Immature natural killer cell (primary cell): ENCODE data around the gene PREX1. TPM values are rescaled to one million over a fixed set of nuclear protein-coding genes. Genes with fewer than 3 reads are reported as not detected.
A peak's percentile ranks its signal among the peaks of the same experiment; 100 is the strongest.

Experiments used
- DNase-seq, 3 donors: peaks; one replicate each; pipeline ENCODE4 v3.0.0; 2022; ENCODE audit warnings: mixed read lengths in 1 of 3
- H3K27ac Mint-ChIP-seq, 6 donors: one replicate each; pipeline ENCODE4 v1.8.0; 2020; ENCODE audit warnings: mixed read lengths in 6 of 6, mild to moderate bottlenecking in 5 of 6, inconsistent platforms in 4 of 6, moderate library complexity in 3 of 6
- H3K27me3 Mint-ChIP-seq, 3 donors: one replicate each; pipeline ENCODE4 v1.8.0; 2020 to 2021; ENCODE audit warnings: low read depth in 3 of 3, mild to moderate bottlenecking in 3 of 3, mixed read lengths in 3 of 3, moderate library complexity in 3 of 3, inconsistent platforms in 1 of 3
- H3K36me3 Mint-ChIP-seq, 3 donors: one replicate each; pipeline ENCODE4 v1.8.0; 2020; ENCODE audit warnings: mixed read lengths in 3 of 3, inconsistent platforms in 2 of 3, mild to moderate bottlenecking in 2 of 3
- H3K4me1 Mint-ChIP-seq, 2 donors: one replicate each; pipeline ENCODE4 v1.8.0; 2020; ENCODE audit warnings: inconsistent platforms in 2 of 2, mild to moderate bottlenecking in 2 of 2, mixed read lengths in 2 of 2, moderate library complexity in 1 of 2
- H3K4me3 Mint-ChIP-seq, 5 donors: one replicate each; pipeline ENCODE4 v1.8.0; 2020; ENCODE audit warnings: mild to moderate bottlenecking in 5 of 5, mixed read lengths in 5 of 5, inconsistent platforms in 3 of 5, moderate library complexity in 3 of 5
- H3K9me3 Mint-ChIP-seq, 6 donors: one replicate each; pipeline ENCODE4 v1.8.0; 2020; ENCODE audit warnings: mild to moderate bottlenecking in 6 of 6, mixed read lengths in 6 of 6, inconsistent platforms in 4 of 6, moderate library complexity in 3 of 6
- polyA plus RNA-seq, 3 donors: library from polyadenylated mRNA; unstranded; fragments of 300-500 nt; fragmentation: Illumina TruSeq; gene quantifications; one replicate each; pipeline ENCODE4 v1.2.3, GENCODE V29; 2021

PREX1 gene
- polyA plus RNA-seq, 3 donors from 2014 or later, result 30.5 to 94.3 (median 54.9) TPM

- Mint-ChIP-seq H3K27me3 (peaks cover 2 to 29% (median 4%) of the 10 kb centered on the region in 3 donors), H3K4me3 (peak overlapping the region in 2 of 5 donors; percentile 10 to 75), H3K4me1 (peaks cover 99 to 100% of the 10 kb centered on the region in 2 donors), H3K27ac (peak overlapping the region; percentile 78 to 93 (median 85)), H3K36me3 (peaks cover 25 to 56% (median 36%) of the 10 kb centered on the region in 3 donors), H3K9me3 (no peaks in the 10 kb centered on the region)
- no peak for DNase-seq
Measured at GRCh38 chr20:48727226-48727625, 100.6 kb downstream of the PREX1 start.

- no peak for DNase-seq
- peak overlapping the region; percentile 49 to 94 (median 72) for H3K27ac Mint-ChIP-seq
- peaks cover 30 to 49% (median 32%) of the 10 kb centered on the region in 3 donors for H3K36me3 Mint-ChIP-seq
- H3K4me3 Mint-ChIP-seq, result peak overlapping the region; percentile 4 to 42 (median 25)
- H3K9me3 Mint-ChIP-seq, result no peaks in the 10 kb centered on the region
- peaks cover 3 to 35% (median 9%) of the 10 kb centered on the region in 3 donors for H3K27me3 Mint-ChIP-seq
- H3K4me1 Mint-ChIP-seq, result peaks cover 100% of the 10 kb centered on the region in 2 donors
Measured at GRCh38 chr20:48725555-48725991, 102.2 kb downstream of the PREX1 start.

DNA sequence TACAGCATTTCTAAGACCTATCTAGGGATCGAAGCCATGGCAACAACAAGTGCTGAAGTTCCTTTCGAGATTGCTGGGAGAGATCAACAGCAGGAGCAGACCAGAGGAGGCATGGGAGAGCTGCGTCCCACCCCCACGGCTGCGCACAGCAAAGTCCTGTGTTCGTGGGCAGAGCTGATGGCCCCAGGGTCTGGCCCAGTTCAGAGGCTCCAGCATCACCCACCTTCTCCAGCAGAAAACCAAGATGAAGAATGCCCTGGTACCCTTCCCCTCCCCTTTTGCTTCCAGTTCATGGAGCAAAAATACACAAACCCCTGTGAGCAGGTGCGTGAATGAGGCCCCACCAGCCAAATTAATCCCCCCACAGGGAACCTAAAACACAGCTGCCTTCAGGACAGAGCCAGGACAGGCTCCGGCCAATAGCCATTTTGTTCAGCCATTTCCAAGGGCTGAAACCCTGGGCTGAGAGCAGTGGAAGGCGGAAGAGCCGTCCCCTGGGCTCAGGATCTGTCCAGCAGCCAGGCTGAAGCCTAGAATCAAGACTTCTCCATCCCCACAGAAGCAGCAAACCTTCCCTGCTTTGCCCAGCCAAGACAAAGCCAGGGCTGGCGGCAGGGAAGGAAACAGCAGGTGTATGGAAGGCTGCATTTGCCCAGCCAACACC, 102.8 kb downstream of the PREX1 start:
- peak overlapping the region in 3 of 5 donors; percentile 3 to 65 (median 28) for H3K4me3 Mint-ChIP-seq
- peaks cover 24 to 48% (median 33%) of the 10 kb centered on the region in 3 donors for H3K36me3 Mint-ChIP-seq
- H3K27ac Mint-ChIP-seq, result peak overlapping the region; percentile 79 to 96 (median 92)
- no peak for DNase-seq
- H3K27me3 Mint-ChIP-seq, result peaks cover 6 to 36% (median 10%) of the 10 kb centered on the region in 3 donors
- no peaks in the 10 kb centered on the region for H3K9me3 Mint-ChIP-seq
- peaks cover 100% of the 10 kb centered on the region in 2 donors for H3K4me1 Mint-ChIP-seq

DNA sequence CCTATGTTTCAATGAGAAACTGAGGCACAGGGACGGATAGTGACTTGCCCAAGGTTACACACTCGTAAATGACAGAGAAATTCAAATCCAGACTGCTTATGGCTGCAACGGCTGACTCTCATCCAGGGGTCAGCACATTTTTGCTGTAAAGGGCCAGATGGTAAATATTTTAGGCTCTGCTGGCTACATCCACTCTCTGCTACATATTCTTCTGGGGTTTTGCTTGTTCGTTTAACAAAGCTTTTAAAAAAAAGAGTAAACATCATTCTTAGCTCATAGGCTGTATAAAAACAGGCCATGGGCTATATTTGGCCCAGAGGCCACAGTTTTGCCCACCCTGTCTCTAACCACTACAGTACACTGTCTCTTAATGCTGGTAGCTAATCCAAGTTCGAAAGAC, 103.4 kb downstream of the PREX1 start:
- Mint-ChIP-seq H3K9me3 (no peaks in the 10 kb centered on the region), H3K27me3 (peaks cover 8 to 40% (median 16%) of the 10 kb centered on the region in 3 donors), H3K27ac (peak overlapping the region; percentile 79 to 96 (median 92)), H3K36me3 (peaks cover 21 to 45% (median 31%) of the 10 kb centered on the region in 3 donors), H3K4me3 (peak overlapping the region in 4 of 5 donors; percentile 16 to 93 (median 79)), H3K4me1 (peaks cover 100% of the 10 kb centered on the region in 2 donors)
- no peak for DNase-seq

GRCh38 chr20:48723308-48724264, 104.2 kb downstream of the PREX1 start:
- peaks cover 19 to 45% (median 29%) of the 10 kb centered on the region in 3 donors for H3K36me3 Mint-ChIP-seq

DNA sequence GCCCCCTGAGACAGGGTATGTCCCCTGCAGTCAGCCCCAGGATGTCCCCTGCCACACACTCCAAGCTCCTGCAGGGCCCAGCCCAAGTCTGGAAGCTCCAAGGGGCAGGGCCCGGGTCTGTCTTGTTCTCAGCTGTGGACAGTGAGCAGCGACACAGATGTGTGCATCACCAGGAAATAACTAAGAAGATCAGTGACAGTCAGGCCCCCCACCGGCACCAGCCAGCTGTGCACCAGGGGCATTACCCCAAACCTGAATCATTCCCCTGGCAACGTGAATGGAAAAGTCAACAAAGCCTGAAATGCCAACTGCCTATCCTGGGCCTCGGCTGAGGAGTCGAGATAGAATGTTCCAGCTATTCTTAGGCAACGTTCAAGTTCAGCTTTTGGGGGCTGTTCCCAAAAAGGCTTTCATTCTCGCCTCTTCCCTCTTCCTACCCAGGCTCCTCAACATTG, 105.0 kb downstream of the PREX1 start:
- Mint-ChIP-seq H3K27ac (peak overlapping the region; percentile 85 to 96 (median 92)), H3K36me3 (peaks cover 19 to 40% (median 29%) of the 10 kb centered on the region in 3 donors), H3K4me1 (peaks cover 100% of the 10 kb centered on the region in 2 donors), H3K27me3 (peaks cover 16 to 42% (median 24%) of the 10 kb centered on the region in 3 donors), H3K9me3 (no peaks in the 10 kb centered on the region), H3K4me3 (peak overlapping the region; percentile 73 to 93 (median 85))
- peak; percentile 46 to 55 (median 51) for DNase-seq

More at GRCh38 chr20:48723308-48724264, 104.2 kb downstream of the PREX1 start:
- Mint-ChIP-seq H3K4me3 (peak overlapping the region; percentile 73 to 93 (median 85)), H3K4me1 (peaks cover 100% of the 10 kb centered on the region in 2 donors), H3K27ac (peak overlapping the region; percentile 79 to 96 (median 92)), H3K9me3 (no peaks in the 10 kb centered on the region), H3K27me3 (peaks cover 15 to 43% (median 24%) of the 10 kb centered on the region in 3 donors)
- DNase-seq, result peak; percentile 23 to 49 (median 35)

DNA sequence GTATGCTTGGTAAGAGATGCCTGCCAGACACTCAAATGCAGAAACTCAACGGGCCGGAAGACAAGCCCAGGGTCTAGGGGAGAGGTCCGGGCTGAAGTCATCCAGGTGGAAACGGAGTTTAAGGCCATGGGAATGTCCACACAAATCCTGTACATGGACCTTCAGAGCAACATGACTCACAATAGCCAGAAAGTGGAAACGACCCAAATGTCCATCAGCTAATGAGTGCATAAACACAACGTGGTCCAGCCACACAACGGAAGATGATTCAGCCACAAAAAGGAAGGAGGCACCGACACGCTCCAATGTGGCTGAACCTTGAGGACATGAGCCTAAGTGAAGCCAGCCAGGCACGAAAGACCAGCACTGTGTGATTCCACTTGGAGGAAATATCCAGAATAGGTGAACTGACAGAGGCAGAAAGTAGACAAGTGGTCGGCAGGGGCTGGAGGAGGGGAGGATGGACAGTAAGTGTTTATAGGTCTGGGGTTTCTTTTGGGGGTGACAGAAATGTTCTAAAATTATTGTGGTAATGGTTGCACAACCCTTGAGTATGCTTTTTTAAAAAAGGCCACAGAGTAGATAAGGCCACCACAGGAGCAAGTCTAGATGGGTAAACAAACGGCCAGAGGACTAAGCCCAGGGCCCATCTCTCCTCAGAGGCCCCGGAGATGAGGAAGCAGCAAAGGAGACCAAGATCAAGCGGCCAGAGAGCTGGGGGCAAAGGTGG, 105.6 kb downstream of the PREX1 start:
- peaks cover 16 to 47% (median 24%) of the 10 kb centered on the region in 3 donors for H3K27me3 Mint-ChIP-seq
- peak overlapping the region; percentile 73 to 93 (median 85) for H3K4me3 Mint-ChIP-seq
- no peaks in the 10 kb centered on the region for H3K9me3 Mint-ChIP-seq
- H3K27ac Mint-ChIP-seq, result peak overlapping the region; percentile 85 to 96 (median 92)
- peaks cover 100% of the 10 kb centered on the region in 2 donors for H3K4me1 Mint-ChIP-seq
- H3K36me3 Mint-ChIP-seq, result peaks cover 19 to 35% (median 29%) of the 10 kb centered on the region in 3 donors
- DNase-seq, result peak; percentile 48 to 57 (median 52)

DNA sequence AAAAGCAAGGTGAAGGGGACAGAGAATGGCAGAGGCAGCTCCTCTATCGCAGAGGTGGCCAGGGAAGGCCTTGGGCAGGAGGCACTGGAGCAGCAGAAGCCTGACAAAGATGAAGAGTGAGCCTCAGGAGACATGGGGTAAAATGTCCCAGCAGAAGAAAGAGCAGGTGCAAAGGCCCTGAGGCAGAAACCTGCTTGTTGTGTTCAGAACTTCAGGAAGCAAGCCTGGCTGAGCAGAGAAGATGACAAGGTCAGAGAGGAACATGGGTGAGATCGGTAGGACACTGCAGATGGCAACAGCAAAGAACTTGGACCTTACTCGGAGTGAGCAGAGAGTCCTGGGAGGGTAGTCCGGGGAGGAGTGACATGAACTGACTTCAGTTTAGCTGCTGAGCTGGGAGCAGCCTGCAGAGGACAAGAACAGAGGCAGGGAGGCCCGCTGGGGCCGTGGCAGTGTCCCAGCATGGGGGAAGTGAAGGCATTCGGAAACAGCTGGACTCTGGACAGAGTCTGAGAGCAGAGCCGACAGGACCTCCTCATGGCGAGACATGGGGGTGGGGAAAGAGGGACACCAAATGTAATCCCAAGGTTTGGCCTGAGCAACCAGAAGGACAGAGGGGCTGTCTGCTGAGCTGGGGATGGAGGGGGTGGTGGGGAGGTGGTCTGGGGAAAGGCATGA, 106.3 kb downstream of the PREX1 start:
- Mint-ChIP-seq H3K36me3 (peaks cover 19 to 32% (median 26%) of the 10 kb centered on the region in 3 donors), H3K4me3 (peak overlapping the region; percentile 73 to 93 (median 85)), H3K9me3 (no peaks in the 10 kb centered on the region), H3K4me1 (peaks cover 100% of the 10 kb centered on the region in 2 donors), H3K27ac (peak overlapping the region; percentile 85 to 96 (median 92)), H3K27me3 (peaks cover 16 to 45% (median 24%) of the 10 kb centered on the region in 3 donors)
- DNase-seq, result no peak

DNA sequence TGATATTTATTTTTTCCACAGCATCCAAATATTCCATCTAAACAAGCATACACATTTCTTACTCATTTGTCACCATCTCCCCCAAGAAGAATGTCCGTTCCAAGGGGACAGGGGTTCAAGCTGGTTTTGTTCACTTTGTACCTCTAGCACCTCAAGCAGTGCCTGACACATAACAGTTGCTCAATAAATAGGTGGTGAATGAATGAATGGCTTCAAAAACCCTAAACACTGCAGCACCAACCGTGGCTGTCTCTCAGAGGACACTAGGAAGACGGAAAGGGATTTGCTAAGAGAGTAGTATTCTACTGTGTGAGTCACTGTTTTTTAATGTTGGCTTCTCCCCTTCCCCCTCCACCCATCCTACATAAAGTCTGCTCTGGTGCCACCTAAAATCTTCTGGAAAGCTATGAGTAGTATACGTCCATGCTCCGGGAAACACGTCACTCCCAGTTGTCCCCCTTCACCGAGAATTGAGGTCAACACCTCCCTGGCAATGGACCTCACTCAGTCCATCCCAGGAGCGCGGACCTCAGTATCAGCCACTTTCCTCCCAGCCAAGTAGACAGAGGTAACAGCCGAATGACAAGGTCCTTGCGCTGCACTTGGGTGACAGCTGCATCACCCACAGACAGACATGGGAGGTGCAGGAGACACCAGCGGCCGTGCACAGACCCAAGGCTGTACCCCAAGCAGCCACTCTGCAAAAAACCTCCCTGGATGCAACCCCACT, 107.4 kb downstream of the PREX1 start:
- peaks cover 12 to 23% (median 16%) of the 10 kb centered on the region in 3 donors for H3K36me3 Mint-ChIP-seq
- H3K4me3 Mint-ChIP-seq, result peak overlapping the region; percentile 73 to 93 (median 85)
- H3K27me3 Mint-ChIP-seq, result peaks cover 16 to 48% (median 26%) of the 10 kb centered on the region in 3 donors
- H3K27ac Mint-ChIP-seq, result peak overlapping the region; percentile 85 to 96 (median 92)
- DNase-seq, result peak in 2 of 3 donors; percentile 28 to 33
- H3K4me1 Mint-ChIP-seq, result peaks cover 100% of the 10 kb centered on the region in 2 donors
- no peaks in the 10 kb centered on the region for H3K9me3 Mint-ChIP-seq

DNA sequence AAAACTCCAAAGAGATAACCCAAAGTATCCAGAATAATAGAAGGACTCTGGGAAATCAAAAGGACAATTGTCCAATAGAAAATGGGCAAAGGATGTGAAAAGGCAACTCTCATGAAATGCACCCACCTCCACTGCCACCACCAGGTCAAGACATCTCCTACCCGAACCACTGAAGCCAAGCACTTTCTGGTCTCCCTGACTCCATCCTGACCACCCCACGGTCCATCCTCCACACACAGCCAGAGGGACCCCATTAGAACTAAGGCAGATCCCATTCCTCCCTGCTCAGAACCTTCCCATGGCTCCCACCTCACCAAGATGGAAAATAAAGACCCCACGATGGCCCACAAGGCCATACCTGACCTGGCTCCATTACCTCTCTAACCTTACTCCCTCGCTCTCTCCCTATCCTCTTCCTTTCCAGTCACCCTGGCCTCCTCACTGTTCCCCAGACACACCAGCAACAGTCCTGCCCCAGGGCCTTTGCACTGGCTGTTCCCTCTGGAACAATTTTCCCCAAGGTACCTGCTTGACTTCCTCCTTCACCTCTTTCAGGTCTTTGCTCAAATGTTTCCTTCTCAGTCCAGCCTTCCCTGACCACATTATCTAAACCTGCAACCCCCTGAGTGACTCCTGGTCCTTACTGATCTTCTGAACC, 108.1 kb downstream of the PREX1 start:
- peaks cover 16 to 47% (median 26%) of the 10 kb centered on the region in 3 donors for H3K27me3 Mint-ChIP-seq
- DNase-seq, result no peak
- peak overlapping the region; percentile 73 to 93 (median 85) for H3K4me3 Mint-ChIP-seq
- H3K9me3 Mint-ChIP-seq, result no peaks in the 10 kb centered on the region
- H3K36me3 Mint-ChIP-seq, result peaks cover 10 to 16% (median 15%) of the 10 kb centered on the region in 3 donors
- peaks cover 100% of the 10 kb centered on the region in 2 donors for H3K4me1 Mint-ChIP-seq
- peak overlapping the region; percentile 85 to 96 (median 92) for H3K27ac Mint-ChIP-seq

DNA sequence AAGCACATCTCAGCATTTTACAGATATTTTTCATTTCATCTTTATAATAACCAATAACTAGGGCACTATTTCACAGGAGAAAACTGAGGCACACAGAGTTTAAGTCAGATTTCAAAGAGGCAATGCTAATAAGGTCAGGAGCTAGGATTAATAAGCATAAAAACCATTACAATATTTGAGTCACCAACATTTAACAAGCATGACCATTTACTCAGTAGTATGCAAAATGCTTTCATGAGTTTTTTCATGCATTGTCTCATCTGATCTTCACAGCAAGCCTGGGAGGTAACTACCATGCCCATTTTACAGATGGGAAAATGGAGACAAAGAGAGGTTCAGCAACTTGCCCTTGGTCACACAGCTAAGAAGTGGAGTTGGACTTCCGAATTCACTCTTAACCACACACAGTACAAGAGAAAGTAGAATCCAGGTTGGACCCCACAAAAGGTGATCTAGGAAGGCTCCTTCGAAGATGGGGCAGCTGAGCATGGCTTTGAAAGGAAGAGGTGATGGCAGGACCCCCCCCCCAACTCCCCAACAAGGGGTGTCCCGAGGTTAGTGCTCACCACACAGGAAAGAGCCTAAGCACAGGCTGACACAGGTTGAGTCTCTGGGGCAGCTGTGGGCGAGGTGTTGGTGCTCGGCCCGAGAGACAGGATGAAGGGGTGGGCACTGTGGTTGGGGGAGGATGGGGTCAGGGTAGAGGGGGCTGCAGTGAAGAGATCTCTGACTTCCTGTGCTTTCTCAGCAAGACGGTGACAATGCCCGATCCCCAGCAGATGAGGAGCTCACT, 108.8 kb downstream of the PREX1 start:
- peaks cover 16 to 47% (median 24%) of the 10 kb centered on the region in 3 donors for H3K27me3 Mint-ChIP-seq
- peak; percentile 89 to 90 (median 89) for DNase-seq
- H3K9me3 Mint-ChIP-seq, result no peaks in the 10 kb centered on the region
- peaks cover 7 to 17% (median 15%) of the 10 kb centered on the region in 3 donors for H3K36me3 Mint-ChIP-seq
- peak overlapping the region; percentile 85 to 96 (median 92) for H3K27ac Mint-ChIP-seq
- peaks cover 100% of the 10 kb centered on the region in 2 donors for H3K4me1 Mint-ChIP-seq
- peak overlapping the region; percentile 73 to 93 (median 85) for H3K4me3 Mint-ChIP-seq
